H1 (cell line): ENCODE results near the gene GTF2H1. TPM values are rescaled to one million over a fixed set of nuclear protein-coding genes. Genes with fewer than 3 reads are reported as not detected.

Experiments
- BACH1 ChIP-seq: IDR thresholded peaks from 2 replicates; pipeline ENCODE4 v1.6.1; 2012; ENCODE audit warnings: low read length, improper control_type of control experiment
- BCL11A ChIP-seq, 2 experiments: IDR thresholded peaks; one replicate each; pipeline ENCODE4 v1.6.1; 2011; ENCODE audit warnings: low read depth in 2 of 2, low read length in 2 of 2, mild to moderate bottlenecking in 2 of 2
- HDAC6 ChIP-seq: IDR thresholded peaks from one replicate; pipeline ENCODE4 v1.7.1; 2012; ENCODE audit warnings: low read depth, mild to moderate bottlenecking, inconsistent platforms, low read length, moderate library complexity
- RAD21 ChIP-seq, 2 experiments: IDR thresholded peaks in 1 of 2; conservative IDR thresholded peaks in 1 of 2; 2 replicates each; pipeline ENCODE4 v1.6.1; 2011; ENCODE audit warnings: low read depth in 2 of 2, low read length in 2 of 2, improper control_type of control experiment in 1 of 2, inconsistent platforms in 1 of 2, mild to moderate bottlenecking in 1 of 2, moderate library complexity in 1 of 2
- SAP30 ChIP-seq: fragments of 300-600 bp; sonication (generic); IDR thresholded peaks from 2 replicates; pipeline ENCODE4 v1.7.1; 2012; ENCODE audit warnings: low read length, moderate library complexity, mild to moderate bottlenecking, inconsistent platforms; ENCODE audit not compliant: insufficient read depth, insufficient replicate concordance
- SIN3A ChIP-seq, 2 experiments: IDR thresholded peaks in 1 of 2; conservative IDR thresholded peaks in 1 of 2; 2 replicates each; pipeline ENCODE4 v1.6.1; 2011 to 2012; ENCODE audit warnings: low read length in 2 of 2, improper control_type of control experiment in 1 of 2, low read depth in 1 of 2, mild to moderate bottlenecking in 1 of 2
- SP1 ChIP-seq: IDR thresholded peaks from 2 replicates; pipeline ENCODE4 v1.6.1; 2011; ENCODE audit warnings: low read depth, low read length
- polyA plus RNA-seq, 7 experiments: library from polyadenylated mRNA; depleted of rRNA in 3 of 7; stranded (reverse) in 5 of 7; unstranded in 2 of 7; fragments of >200 nt in 5 of 7; fragments of 200-250 nt in 2 of 7; gene quantifications; 1 replicate in 5 of 7; 2 replicates in 1 of 7; 4 replicates in 1 of 7; pipeline versions ENCODE4 v1.2.1 to v1.2.3, GENCODE V29; 2011 to 2013; ENCODE audit warnings: missing spikeins in 2 of 7, mixed read lengths in 2 of 7
- total RNA-seq: library from RNA; stranded (reverse); fragmentation: NEBNext Ultra II Directional; extraction: Animal tissue kit (Norgen Biotek cat#: 25700); gene quantifications from 2 replicates; pipeline ENCODE4 v1.2.1, GENCODE V29; 2021

GTF2H1 gene
- total and polyA plus RNA-seq, 2 of the 8 experiments (the other 6 are each of a cell fraction or from before 2014, with no cell fraction given) = 9.1 to 26.3 TPM

GRCh38 chr11:18365741-18366140 lies 43.4 kb downstream of the GTF2H1 start (continued):
- TF ChIP-seq BACH1 (no peak), BCL11A (IDR thresholded peaks at IDR 0.05; ENCODE audit: low read depth in 2 of 2, low read length in 2 of 2) (no peak), RAD21 (IDR thresholded peaks at IDR 0.05 in 1 of 2, conservative IDR thresholded peaks at IDR 0.05 in 1 of 2; ENCODE audit: low read depth in 2 of 2, low read length in 2 of 2) (no peak), SP1 (no peak), HDAC6 (no peak), SAP30 (no peak), SIN3A (conservative IDR thresholded peaks at IDR 0.05 in 1 of 2, IDR thresholded peaks at IDR 0.05 in 1 of 2; ENCODE audit: low read depth in 1 of 2, low read length in 2 of 2) (no peak)
- TF ChIP-seq, all 59 proteins: peak for 0
